Heart left ventricle (tissue), 13 donors: ENCODE data around the gene TAS2R60.

Experiments
- POLR2A ChIP-seq, 2 donors: fragments of 450-650 bp; IDR thresholded peaks; one replicate each; pipeline ENCODE4 v1.6.1; 2017; ENCODE audit warnings: antibody characterized with exemption in 2 of 2, mild to moderate bottlenecking in 2 of 2, moderate library complexity in 2 of 2
- TF ChIP-seq, protein P1 (sequence below), 12 donors: fragments of 200-600 bp; sonication (generic) in 4 of 12; IDR thresholded peaks; one replicate each; pipeline versions ENCODE4 v1.5.0 to v1.8.0; 2018 to 2022; ENCODE audit warnings: antibody characterized with exemption in 12 of 12, mild to moderate bottlenecking in 5 of 12
- donor health status: ischemic (EF 13 %, LVEDD 7.1; RV severe dilation, severe dysfunction).
- donor health status: DM: no; HTN: yes; CAD: no.
- donor health status: DM: no; HTN: no; CAD: no.
- donor health status: ischemic (EF 25% LVEDD 6.9; RV normal size, moderate dysfunction).
- donor health status: ischemic (EF 25% LVEDD 5.7; RV mildly dilated, moderate dysfunction).
- donor health status: ischemic (EF 35%, LVEDD 5.7; RV mildly dilated, moderate dysfunction).
- donor health status: nonischemic (EF 11% LVEDD 7.7; RV severe dilation, severe dysfunction).
- donor health status: DM: yes; HTN: yes; CAD: no.
- donor health status: PGD.
- donor health status: ischemic (EF 29% LVEDD 5.4; RV normal size, mild dysfunction).
- donor health status: nonischemic (EF 23%, LVEDD 6.1; RV moderate dilation, normal function).

DNA sequence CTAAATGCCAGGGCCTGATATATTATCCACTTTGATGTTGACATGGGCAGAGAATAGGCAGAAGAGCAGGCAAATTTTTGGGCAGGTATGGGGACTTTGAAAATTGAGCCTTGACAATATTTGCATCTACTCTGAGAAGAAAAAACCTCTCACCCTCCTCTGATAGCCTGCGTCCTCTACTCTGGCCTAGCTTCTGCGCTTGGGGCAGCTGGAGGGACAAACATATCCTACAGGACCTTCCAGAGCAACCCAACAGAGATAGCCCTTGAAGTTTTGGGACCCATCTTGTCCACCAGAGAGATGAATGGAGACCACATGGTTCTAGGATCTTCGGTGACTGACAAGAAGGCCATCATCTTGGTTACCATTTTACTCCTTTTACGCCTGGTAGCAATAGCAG lies at the start of gene TAS2R60:
- TF ChIP-seq, protein P1, sequence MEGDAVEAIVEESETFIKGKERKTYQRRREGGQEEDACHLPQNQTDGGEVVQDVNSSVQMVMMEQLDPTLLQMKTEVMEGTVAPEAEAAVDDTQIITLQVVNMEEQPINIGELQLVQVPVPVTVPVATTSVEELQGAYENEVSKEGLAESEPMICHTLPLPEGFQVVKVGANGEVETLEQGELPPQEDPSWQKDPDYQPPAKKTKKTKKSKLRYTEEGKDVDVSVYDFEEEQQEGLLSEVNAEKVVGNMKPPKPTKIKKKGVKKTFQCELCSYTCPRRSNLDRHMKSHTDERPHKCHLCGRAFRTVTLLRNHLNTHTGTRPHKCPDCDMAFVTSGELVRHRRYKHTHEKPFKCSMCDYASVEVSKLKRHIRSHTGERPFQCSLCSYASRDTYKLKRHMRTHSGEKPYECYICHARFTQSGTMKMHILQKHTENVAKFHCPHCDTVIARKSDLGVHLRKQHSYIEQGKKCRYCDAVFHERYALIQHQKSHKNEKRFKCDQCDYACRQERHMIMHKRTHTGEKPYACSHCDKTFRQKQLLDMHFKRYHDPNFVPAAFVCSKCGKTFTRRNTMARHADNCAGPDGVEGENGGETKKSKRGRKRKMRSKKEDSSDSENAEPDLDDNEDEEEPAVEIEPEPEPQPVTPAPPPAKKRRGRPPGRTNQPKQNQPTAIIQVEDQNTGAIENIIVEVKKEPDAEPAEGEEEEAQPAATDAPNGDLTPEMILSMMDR (IDR thresholded peaks at IDR 0.05) = no peak
- TF ChIP-seq POLR2A (IDR thresholded peaks at IDR 0.05) = no peak
